Skeletal muscle tissue (tissue), 4 donors: ENCODE measurements around the gene ZFP64. TPM values are rescaled to one million over a fixed set of nuclear protein-coding genes. Genes with fewer than 3 reads are reported as not detected.
A peak's percentile ranks its signal among the peaks of the same experiment; 100 is the strongest.

Experiments
- H3K27ac ChIP-seq: one replicate; pipeline ENCODE4 v1.7.0; 2013; ENCODE audit warnings: mild to moderate bottlenecking, low read depth, low read length, inconsistent platforms
- H3K27me3 ChIP-seq, 3 donors: one replicate each; pipeline ENCODE4 v1.7.0; 2013; ENCODE audit warnings: low read length in 3 of 3; ENCODE audit not compliant: control insufficient read depth in 3 of 3, insufficient read depth in 3 of 3
- H3K36me3 ChIP-seq, 3 donors: one replicate each; pipeline ENCODE4 v1.7.0; 2013; ENCODE audit warnings: low read length in 3 of 3; ENCODE audit not compliant: control insufficient read depth in 3 of 3, insufficient read depth in 3 of 3
- H3K4me1 ChIP-seq, 3 donors: one replicate each; pipeline ENCODE4 v1.7.0; 2013; ENCODE audit warnings: low read length in 3 of 3, mild to moderate bottlenecking in 3 of 3; ENCODE audit not compliant: control insufficient read depth in 3 of 3, insufficient read depth in 3 of 3
- H3K4me3 ChIP-seq, 3 donors: one replicate each; pipeline ENCODE4 v1.7.0; 2013; ENCODE audit warnings: low read length in 3 of 3
- H3K9ac ChIP-seq, 3 donors: one replicate each; pipeline ENCODE4 v1.7.0; 2013; ENCODE audit warnings: low read length in 3 of 3, mild to moderate bottlenecking in 3 of 3, moderate library complexity in 2 of 3, low read depth in 1 of 3
- H3K9me3 ChIP-seq, 3 donors: one replicate each; pipeline ENCODE4 v1.7.0; 2013; ENCODE audit warnings: low read length in 3 of 3; ENCODE audit not compliant: control insufficient read depth in 3 of 3
- total RNA-seq: library from RNA; depleted of rRNA; stranded (reverse); fragments of >200 nt; gene quantifications from one replicate; pipeline ENCODE4 v1.2.3, GENCODE V29; 2014
- donor health status: Osteomylitis.

Gene ZFP64
- total RNA-seq, 1 donor from 2014 or later, result 14.1 TPM

GRCh38 chr20:52124821-52125220, 66.8 kb downstream of the ZFP64 start:
- H3K27me3 ChIP-seq, result no peaks in the 10 kb centered on the region
- H3K4me1 ChIP-seq, result no peaks in the 10 kb centered on the region
- H3K27ac ChIP-seq, result no peak overlapping the region
- peaks cover 0 to 2% (median 0%) of the 10 kb centered on the region in 3 donors for H3K36me3 ChIP-seq
- H3K4me3 ChIP-seq, result no peak overlapping the region
- H3K9me3 ChIP-seq, result no peaks in the 10 kb centered on the region
- no peak overlapping the region for H3K9ac ChIP-seq

- Histone ChIP-seq H3K4me3 (no peak overlapping the region), H3K9me3 (no peaks in the 10 kb centered on the region), H3K27ac (no peak overlapping the region), H3K36me3 (peaks cover 0 to 2% (median 0%) of the 10 kb centered on the region in 3 donors), H3K9ac (no peak overlapping the region), H3K27me3 (no peaks in the 10 kb centered on the region), H3K4me1 (no peaks in the 10 kb centered on the region)
Observed at GRCh38 chr20:52118696-52119095, 72.9 kb downstream of the ZFP64 start.

- Histone ChIP-seq H3K9ac (no peak overlapping the region), H3K4me3 (no peak overlapping the region), H3K9me3 (no peaks in the 10 kb centered on the region), H3K27ac (no peak overlapping the region), H3K4me1 (no peaks in the 10 kb centered on the region), H3K27me3 (no peaks in the 10 kb centered on the region), H3K36me3 (peaks cover 0 to 2% (median 0%) of the 10 kb centered on the region in 3 donors)
Observed at GRCh38 chr20:52118016-52118623, 73.5 kb downstream of the ZFP64 start.

DNA sequence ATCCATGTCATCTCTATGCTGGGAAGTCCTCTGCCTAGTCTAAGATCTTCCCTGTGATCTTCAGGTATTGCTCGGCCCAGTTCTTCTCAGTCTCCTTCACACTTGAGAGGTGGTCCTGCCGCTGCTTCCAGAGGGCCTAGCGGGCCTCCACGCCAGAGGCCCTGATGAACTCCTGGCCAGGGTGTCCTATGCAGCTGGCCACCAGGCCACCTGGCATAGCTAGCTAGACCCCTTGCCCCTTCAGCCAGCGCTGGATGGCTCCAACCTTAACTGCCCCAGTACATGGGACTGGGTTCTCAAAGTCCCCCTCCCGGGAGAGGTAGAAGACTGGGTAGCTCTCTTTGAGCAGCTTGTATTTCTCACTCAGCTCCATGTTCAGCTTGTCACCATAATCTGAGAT, 81.1 kb downstream of the ZFP64 start:
- no peak overlapping the region for H3K27ac ChIP-seq
- H3K4me3 ChIP-seq, result no peak overlapping the region
- no peak overlapping the region for H3K9ac ChIP-seq
- H3K27me3 ChIP-seq, result peaks cover 10 to 15% (median 13%) of the 10 kb centered on the region in 3 donors
- peaks cover 4 to 6% (median 5%) of the 10 kb centered on the region in 3 donors for H3K4me1 ChIP-seq
- no peaks in the 10 kb centered on the region for H3K36me3 ChIP-seq
- H3K9me3 ChIP-seq, result no peaks in the 10 kb centered on the region

- H3K27me3 ChIP-seq, result peaks cover 33 to 41% (median 38%) of the 10 kb centered on the region in 3 donors
- no peak overlapping the region for H3K9ac ChIP-seq
- H3K36me3 ChIP-seq, result no peaks in the 10 kb centered on the region
- H3K4me1 ChIP-seq, result peaks cover 11 to 23% (median 17%) of the 10 kb centered on the region in 3 donors
- no peak overlapping the region for H3K27ac ChIP-seq
- H3K9me3 ChIP-seq, result no peaks in the 10 kb centered on the region
- H3K4me3 ChIP-seq, result peak overlapping the region; percentile 40 to 64 (median 43)
Observed at GRCh38 chr20:52105442-52106422, 85.8 kb downstream of the ZFP64 start.

GRCh38 chr20:52104546-52105441, 86.8 kb downstream of the ZFP64 start:
- Histone ChIP-seq H3K9me3 (no peaks in the 10 kb centered on the region), H3K4me3 (peak overlapping the region; percentile 40 to 64 (median 48)), H3K9ac (no peak overlapping the region), H3K36me3 (no peaks in the 10 kb centered on the region), H3K27ac (no peak overlapping the region), H3K27me3 (peaks cover 33 to 41% (median 38%) of the 10 kb centered on the region in 3 donors), H3K4me1 (peaks cover 11 to 23% (median 17%) of the 10 kb centered on the region in 3 donors)

GRCh38 chr20:52103913-52104545, 87.5 kb downstream of the ZFP64 start:
- Histone ChIP-seq H3K4me3 (peak overlapping the region in 1 of 3 donors; percentile 48), H3K9me3 (no peaks in the 10 kb centered on the region), H3K27ac (no peak overlapping the region), H3K27me3 (peaks cover 33 to 41% (median 38%) of the 10 kb centered on the region in 3 donors), H3K9ac (no peak overlapping the region), H3K4me1 (peaks cover 11 to 23% (median 17%) of the 10 kb centered on the region in 3 donors), H3K36me3 (no peaks in the 10 kb centered on the region)

GRCh38 chr20:52103335-52103912, 88.2 kb downstream of the ZFP64 start:
- Histone ChIP-seq H3K4me1 (peaks cover 11 to 23% (median 17%) of the 10 kb centered on the region in 3 donors), H3K9me3 (no peaks in the 10 kb centered on the region), H3K27ac (no peak overlapping the region), H3K4me3 (no peak overlapping the region), H3K27me3 (peaks cover 33 to 41% (median 38%) of the 10 kb centered on the region in 3 donors), H3K36me3 (no peaks in the 10 kb centered on the region), H3K9ac (no peak overlapping the region)

DNA sequence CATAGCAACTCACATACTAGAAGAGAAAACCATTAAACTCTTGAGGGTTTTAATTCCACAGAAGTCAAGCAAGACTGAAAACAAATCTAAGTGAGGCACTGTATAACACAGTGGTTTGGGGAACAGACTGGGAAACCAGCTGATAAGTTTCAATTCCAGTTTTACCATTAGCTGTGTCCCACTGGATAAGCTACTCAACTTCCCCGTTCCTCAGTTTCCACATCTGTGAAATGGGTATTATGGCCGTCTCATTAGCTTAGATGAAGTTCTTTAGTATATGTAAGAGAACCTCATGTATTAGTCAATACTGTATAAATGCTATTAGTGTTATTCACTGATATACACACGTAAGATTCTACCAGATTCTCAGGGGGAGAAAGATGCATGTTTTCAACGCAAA, 89.0 kb downstream of the ZFP64 start:
- Histone ChIP-seq H3K9me3 (no peaks in the 10 kb centered on the region), H3K4me3 (no peak overlapping the region), H3K4me1 (peaks cover 11 to 23% (median 17%) of the 10 kb centered on the region in 3 donors), H3K36me3 (no peaks in the 10 kb centered on the region), H3K9ac (no peak overlapping the region), H3K27ac (no peak overlapping the region), H3K27me3 (peaks cover 33 to 41% (median 38%) of the 10 kb centered on the region in 3 donors)
